Measurements from ENCODE around the gene RIOK1. TPM values are rescaled to one million over a fixed set of nuclear protein-coding genes. Genes with fewer than 3 reads are reported as not detected.

Gene RIOK1
- polyA plus RNA-seq, 1 experiment, result 12.1 TPM

DNA sequence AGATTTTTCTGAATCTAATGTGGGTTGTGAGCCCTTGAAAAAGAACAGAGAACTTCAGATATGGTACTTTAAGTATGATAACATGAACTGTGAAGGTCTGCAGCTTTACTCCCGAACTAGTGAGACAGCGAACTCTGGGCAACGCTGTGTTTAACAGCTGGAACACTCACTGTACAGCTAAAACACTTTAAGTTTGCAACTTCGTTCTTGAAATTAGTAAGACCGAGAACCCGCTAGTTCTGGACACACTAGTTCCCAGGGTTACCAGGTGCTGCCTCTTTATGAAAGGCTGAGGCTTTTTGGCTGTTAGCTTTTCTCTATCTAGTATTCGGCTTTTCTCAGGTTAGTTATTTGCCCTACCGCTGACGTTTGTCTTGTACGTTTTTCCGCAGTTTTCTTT is 52.9 kb downstream of the RIOK1 start:
- TF ChIP-seq, protein P1, sequence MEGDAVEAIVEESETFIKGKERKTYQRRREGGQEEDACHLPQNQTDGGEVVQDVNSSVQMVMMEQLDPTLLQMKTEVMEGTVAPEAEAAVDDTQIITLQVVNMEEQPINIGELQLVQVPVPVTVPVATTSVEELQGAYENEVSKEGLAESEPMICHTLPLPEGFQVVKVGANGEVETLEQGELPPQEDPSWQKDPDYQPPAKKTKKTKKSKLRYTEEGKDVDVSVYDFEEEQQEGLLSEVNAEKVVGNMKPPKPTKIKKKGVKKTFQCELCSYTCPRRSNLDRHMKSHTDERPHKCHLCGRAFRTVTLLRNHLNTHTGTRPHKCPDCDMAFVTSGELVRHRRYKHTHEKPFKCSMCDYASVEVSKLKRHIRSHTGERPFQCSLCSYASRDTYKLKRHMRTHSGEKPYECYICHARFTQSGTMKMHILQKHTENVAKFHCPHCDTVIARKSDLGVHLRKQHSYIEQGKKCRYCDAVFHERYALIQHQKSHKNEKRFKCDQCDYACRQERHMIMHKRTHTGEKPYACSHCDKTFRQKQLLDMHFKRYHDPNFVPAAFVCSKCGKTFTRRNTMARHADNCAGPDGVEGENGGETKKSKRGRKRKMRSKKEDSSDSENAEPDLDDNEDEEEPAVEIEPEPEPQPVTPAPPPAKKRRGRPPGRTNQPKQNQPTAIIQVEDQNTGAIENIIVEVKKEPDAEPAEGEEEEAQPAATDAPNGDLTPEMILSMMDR (IDR thresholded peaks at IDR 0.05; ENCODE audit: insufficient read depth, low read depth, low read length), result no peak
- H3K27me3 ChIP-seq (ENCODE audit: control insufficient read depth, insufficient read depth, low read length), result no peaks in the 10 kb centered on the region
- CTCF ChIA-PET, result no interaction called here
- DNase-seq (ENCODE audit: low read depth), result no peak
- no peak overlapping the region for H3K4me3 ChIP-seq (ENCODE audit: low read depth, low read length)
- no peaks in the 10 kb centered on the region for H3K36me3 ChIP-seq (ENCODE audit: control insufficient read depth, insufficient read depth, low read length)
- POLR2A ChIA-PET, result no interaction called here

DNA sequence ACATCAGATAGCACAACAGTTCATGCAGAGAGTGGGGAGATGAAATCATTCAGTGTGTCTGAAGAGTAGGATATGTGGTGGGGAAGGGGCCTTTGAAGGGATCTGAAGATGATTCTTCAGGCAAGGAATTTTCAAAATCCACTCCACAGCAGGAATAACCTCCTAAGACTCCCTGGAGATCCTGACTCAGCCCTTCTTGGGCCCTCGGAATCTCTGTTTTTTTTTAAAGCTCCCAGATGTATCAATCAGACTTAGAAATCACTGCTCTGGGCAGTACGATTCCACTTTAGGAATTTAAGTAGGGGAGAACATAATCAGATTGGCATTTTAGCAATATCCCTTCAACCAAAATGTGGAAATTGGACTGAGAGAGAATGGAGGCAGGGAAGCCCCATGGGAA is 55.5 kb downstream of the RIOK1 start:
- ChIA-PET POLR2A (no interaction called here), CTCF (no interaction called here)
- no peak for DNase-seq (ENCODE audit: low read depth)
- TF ChIP-seq, protein P1 (IDR thresholded peaks at IDR 0.05; ENCODE audit: insufficient read depth, low read depth, low read length), result no peak
- H3K27me3 ChIP-seq (ENCODE audit: control insufficient read depth, insufficient read depth, low read length), result no peaks in the 10 kb centered on the region
- no peaks in the 10 kb centered on the region for H3K36me3 ChIP-seq (ENCODE audit: control insufficient read depth, insufficient read depth, low read length)
- no peak overlapping the region for H3K4me3 ChIP-seq (ENCODE audit: low read depth, low read length)

DNA sequence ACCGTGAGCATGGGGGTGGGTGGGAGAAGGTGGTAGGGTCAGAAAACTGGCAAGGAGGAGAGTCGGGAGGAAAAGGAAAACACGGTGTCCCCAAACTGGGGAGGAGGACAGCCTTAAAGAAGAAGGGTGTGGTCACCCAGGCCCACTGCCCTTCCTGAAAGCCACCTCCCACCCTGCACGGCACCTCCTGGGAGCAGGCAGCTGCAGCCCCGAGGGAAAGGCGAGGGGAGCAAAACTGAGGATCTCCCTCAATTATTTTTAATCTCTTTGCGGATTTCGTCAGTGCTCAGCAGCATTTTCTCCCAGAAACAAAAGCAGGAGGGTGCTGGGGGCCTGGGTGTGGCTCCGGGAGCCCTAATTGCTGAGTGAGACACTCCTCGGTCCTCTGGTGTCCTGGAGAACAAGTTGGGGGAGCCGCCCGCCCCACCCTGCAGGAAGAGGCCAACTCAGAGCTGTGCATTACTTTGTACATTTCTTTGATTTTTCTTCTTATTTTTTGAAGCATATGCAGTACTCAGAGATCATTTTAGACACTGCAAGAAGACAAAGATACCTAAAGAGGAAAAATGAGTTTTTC is 56.4 kb downstream of the RIOK1 start:
- H3K36me3 ChIP-seq (ENCODE audit: control insufficient read depth, insufficient read depth, low read length), result no peaks in the 10 kb centered on the region
- ChIA-PET POLR2A (no interaction called here), CTCF (no interaction called here)
- DNase-seq (ENCODE audit: low read depth), result no peak
- no peaks in the 10 kb centered on the region for H3K27me3 ChIP-seq (ENCODE audit: control insufficient read depth, insufficient read depth, low read length)
- no peak overlapping the region for H3K4me3 ChIP-seq (ENCODE audit: low read depth, low read length)
- TF ChIP-seq, protein P1 (IDR thresholded peaks at IDR 0.05; ENCODE audit: insufficient read depth, low read depth, low read length), result no peak

DNA sequence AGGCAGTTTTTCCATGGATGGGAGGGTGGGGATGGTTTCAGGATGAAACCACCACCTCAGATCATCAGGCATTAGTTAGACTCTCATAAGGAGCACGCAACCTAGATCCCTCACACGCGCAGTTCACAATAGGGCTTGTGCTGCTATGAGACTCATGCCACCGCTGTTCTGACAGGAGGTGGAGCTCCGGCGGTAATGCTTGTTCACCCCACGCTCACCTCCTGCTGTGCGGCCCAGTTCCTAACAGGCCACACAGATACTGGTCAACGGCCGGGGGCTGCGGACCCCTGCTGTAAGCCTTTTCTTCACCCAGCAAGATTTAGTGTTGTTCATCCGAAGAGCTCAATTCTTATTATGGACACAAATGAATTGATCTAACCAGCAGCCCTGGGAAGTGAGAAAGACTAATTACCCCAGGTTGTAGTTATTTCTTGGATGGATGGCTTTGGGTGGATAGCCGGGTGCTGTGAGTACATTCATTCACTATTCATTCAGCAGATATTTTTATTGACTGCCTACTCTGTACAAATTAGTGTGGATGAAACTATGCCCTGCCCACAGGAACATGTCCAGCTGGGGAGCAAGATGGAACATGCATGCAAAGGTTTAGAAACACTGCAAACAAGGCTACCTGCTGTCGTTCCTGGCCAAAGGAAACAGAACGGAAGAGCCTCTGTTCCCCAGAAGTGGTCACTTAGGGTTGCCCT is 57.2 kb downstream of the RIOK1 start:
- no peaks in the 10 kb centered on the region for H3K36me3 ChIP-seq (ENCODE audit: control insufficient read depth, insufficient read depth, low read length)
- TF ChIP-seq, protein P1 (IDR thresholded peaks at IDR 0.05; ENCODE audit: insufficient read depth, low read depth, low read length), result no peak
- DNase-seq (ENCODE audit: low read depth), result no peak
- POLR2A ChIA-PET, result no interaction called here
- no peaks in the 10 kb centered on the region for H3K27me3 ChIP-seq (ENCODE audit: control insufficient read depth, insufficient read depth, low read length)
- H3K4me3 ChIP-seq (ENCODE audit: low read depth, low read length), result no peak overlapping the region
- CTCF ChIA-PET, result no interaction called here

DNA sequence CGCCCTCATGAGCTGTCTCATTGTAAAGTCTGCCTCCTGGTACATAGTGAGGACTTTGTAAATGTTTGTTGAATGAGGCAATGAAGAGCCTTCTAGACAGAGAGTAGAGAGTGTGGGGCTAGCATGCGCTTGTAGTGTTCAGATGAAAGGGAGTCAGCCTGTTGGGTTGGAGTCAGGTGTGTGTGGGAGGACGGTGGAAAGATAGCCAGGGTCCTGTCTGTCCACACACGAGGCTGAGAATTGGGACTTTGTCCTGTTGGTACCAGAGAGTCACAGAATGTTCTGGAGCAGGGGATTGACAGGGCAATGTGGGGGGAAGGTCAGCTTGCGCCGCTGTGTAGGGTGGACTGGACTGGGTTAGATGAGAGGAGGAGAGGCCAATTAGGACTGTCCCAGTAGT is 58.6 kb downstream of the RIOK1 start:
- TF ChIP-seq, protein P1 (IDR thresholded peaks at IDR 0.05; ENCODE audit: insufficient read depth, low read depth, low read length), result no peak
- Histone ChIP-seq H3K4me3 (ENCODE audit: low read depth, low read length) (no peak overlapping the region), H3K27me3 (ENCODE audit: control insufficient read depth, insufficient read depth, low read length) (no peaks in the 10 kb centered on the region), H3K36me3 (ENCODE audit: control insufficient read depth, insufficient read depth, low read length) (no peaks in the 10 kb centered on the region)
- no peak for DNase-seq (ENCODE audit: low read depth)
- ChIA-PET CTCF (no interaction called here), POLR2A (no interaction called here)

All from BJ (cell line).